Measurements from ENCODE around the gene RBMS3.

Gene RBMS3

DNA sequence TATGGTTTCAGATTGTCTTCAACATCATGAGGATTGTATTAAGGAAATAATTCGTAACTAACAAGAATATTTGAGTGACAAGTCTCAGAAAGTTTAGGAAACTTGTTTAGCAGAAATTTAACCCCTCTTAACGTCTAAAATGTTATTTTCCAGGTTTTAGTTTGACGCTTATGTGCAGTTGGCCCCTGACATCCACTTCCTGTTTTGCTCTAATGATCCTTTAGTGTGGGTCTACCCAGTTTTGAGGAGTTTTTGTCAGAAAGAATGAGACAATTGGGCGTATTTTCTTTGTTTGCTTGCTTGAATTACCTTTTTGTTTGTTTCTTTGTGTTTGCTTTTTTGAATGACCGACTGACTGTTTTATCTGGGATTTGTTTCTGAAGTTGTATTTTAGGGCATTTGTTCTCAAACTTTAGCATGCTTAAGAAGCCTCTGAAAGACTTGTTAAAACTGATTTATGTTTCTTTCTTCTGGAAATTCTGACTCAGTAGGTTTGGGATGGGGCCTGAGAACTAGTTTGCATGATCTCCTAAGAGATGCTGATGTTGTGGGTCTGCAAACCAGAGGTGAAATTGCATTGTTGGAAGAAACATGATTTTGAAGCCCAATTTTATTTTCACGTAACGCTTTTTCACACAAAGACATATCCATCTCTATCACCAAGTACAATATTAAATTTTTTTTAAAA lies 20.6 kb downstream of the RBMS3 start:
- no peak for DNase-seq (ENCODE audit: extremely low spot score)
- TF ChIP-seq, protein P1, sequence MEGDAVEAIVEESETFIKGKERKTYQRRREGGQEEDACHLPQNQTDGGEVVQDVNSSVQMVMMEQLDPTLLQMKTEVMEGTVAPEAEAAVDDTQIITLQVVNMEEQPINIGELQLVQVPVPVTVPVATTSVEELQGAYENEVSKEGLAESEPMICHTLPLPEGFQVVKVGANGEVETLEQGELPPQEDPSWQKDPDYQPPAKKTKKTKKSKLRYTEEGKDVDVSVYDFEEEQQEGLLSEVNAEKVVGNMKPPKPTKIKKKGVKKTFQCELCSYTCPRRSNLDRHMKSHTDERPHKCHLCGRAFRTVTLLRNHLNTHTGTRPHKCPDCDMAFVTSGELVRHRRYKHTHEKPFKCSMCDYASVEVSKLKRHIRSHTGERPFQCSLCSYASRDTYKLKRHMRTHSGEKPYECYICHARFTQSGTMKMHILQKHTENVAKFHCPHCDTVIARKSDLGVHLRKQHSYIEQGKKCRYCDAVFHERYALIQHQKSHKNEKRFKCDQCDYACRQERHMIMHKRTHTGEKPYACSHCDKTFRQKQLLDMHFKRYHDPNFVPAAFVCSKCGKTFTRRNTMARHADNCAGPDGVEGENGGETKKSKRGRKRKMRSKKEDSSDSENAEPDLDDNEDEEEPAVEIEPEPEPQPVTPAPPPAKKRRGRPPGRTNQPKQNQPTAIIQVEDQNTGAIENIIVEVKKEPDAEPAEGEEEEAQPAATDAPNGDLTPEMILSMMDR (IDR thresholded peaks at IDR 0.05; ENCODE audit: control extremely low read depth, extremely low read depth, low read depth, missing control alignments), result no peak
- POLR2A ChIA-PET, result no interaction called here
- CTCF ChIA-PET, result no interaction called here

GRCh38 chr3:29302619-29303018 lies 21.7 kb downstream of the RBMS3 start:
- TF ChIP-seq, protein P1 (IDR thresholded peaks at IDR 0.05; ENCODE audit: control extremely low read depth, extremely low read depth, low read depth, missing control alignments), result no peak
- POLR2A ChIA-PET, result no interaction called here
- CTCF ChIA-PET, result interaction anchor here (1.2 kb wide), 1 partner anchor 14 kb away, joined by 3 read pairs; no protein-coding TSS in a partner anchor
- no peak for DNase-seq (ENCODE audit: extremely low spot score)

DNA sequence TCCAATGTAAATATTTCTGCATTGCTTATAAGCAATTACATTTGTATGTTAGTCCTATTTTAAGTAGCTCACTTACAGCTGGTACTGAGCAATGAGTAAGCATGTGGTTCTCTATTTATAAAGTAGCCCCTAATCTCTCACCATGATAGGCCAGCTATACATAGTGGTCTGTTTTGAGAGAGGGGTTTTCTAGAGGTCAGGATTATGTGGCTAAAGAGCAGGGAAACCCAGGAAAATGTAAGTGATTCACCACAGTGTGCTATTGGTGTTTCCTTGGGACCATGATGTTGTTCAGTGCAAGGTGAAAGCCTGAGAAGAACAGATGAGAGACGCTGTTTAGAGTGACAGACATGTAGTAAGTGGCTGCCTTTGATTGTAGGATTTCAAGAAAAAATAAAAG lies 26.4 kb downstream of the RBMS3 start:
- POLR2A ChIA-PET, result no interaction called here
- DNase-seq (ENCODE audit: extremely low spot score), result no peak
- TF ChIP-seq, protein P1 (IDR thresholded peaks at IDR 0.05; ENCODE audit: control extremely low read depth, extremely low read depth, low read depth, missing control alignments), result no peak
- CTCF ChIA-PET, result interaction anchor here (1.7 kb wide), 1 partner anchor 9 kb away, joined by 4 read pairs; no protein-coding TSS in a partner anchor

DNA sequence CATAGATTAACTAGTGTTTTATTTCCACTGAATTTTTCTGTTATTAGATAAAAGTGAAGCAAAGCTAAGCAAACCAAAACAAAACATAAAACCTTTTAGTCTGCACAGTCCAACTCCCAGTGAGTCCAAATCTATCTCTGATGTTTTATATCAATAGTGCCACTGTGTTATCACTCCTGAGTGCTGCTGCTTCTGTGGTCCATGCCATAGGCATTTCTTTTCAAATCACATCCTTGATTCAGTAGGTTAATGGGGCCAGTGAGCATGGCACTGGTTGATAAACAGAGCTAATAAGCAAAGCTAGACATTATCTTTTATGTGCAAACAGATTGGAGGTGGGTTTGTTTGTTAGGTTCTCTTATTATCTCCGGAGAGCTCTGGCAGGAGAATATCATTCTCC lies 30.0 kb downstream of the RBMS3 start:
- DNase-seq (ENCODE audit: extremely low spot score), result no peak
- TF ChIP-seq, protein P1 (IDR thresholded peaks at IDR 0.05; ENCODE audit: control extremely low read depth, extremely low read depth, low read depth, missing control alignments), result no peak
- ChIA-PET POLR2A (no interaction called here), CTCF (no interaction called here)

GRCh38 chr3:29311795-29312194 lies 30.9 kb downstream of the RBMS3 start:
- DNase-seq (ENCODE audit: extremely low spot score), result no peak
- TF ChIP-seq, protein P1 (IDR thresholded peaks at IDR 0.05; ENCODE audit: control extremely low read depth, extremely low read depth, low read depth, missing control alignments), result no peak
- CTCF ChIA-PET, result no interaction called here
- POLR2A ChIA-PET, result no interaction called here

GRCh38 chr3:29312395-29312794 lies 31.5 kb downstream of the RBMS3 start:
- TF ChIP-seq, protein P1 (IDR thresholded peaks at IDR 0.05; ENCODE audit: control extremely low read depth, extremely low read depth, low read depth, missing control alignments), result no peak
- ChIA-PET POLR2A (no interaction called here), CTCF (no interaction called here)
- DNase-seq (ENCODE audit: extremely low spot score), result no peak

Measured in GM10248 (cell line).